AG04449 (cell line): ENCODE measurements around the gene KRT84.

ENCODE experiments used
- CTCF ChIA-PET: fragments of 350-600 bp; formaldehyde crosslinking; extraction: SDS; loops from one replicate; lab custom pipeline; 2021; ENCODE audit warnings: antibody characterized with exemption; lab: Yijun Ruan, JAX
- POLR2A ChIA-PET: fragments of 400-600, 350-600 bp; formaldehyde crosslinking; extraction: SDS; loops from one replicate; lab custom pipeline; 2020; ENCODE audit warnings: antibody characterized with exemption, inconsistent platforms; lab: Yijun Ruan, JAX
- DNase-seq: peaks from one replicate; pipeline ENCODE4 v3.0.0-alpha.2; 2010; ENCODE audit warnings: low read depth, low spot score
- H3K4me3 ChIP-seq: 2 replicates; pipeline ENCODE4 v1.5.1; 2011; ENCODE audit warnings: low read depth, mild to moderate bottlenecking, control low read depth, low read length
- CTCF ChIP-seq: IDR thresholded peaks from one replicate; pipeline ENCODE4 v1.5.1; 2011; ENCODE audit warnings: mild to moderate bottlenecking, moderate library complexity, low read length, control low read depth, inconsistent platforms; ENCODE audit not compliant: insufficient read depth; ENCODE audit errors: missing control alignments

KRT84 gene

GRCh38 chr12:52404951-52405350, 19.5 kb upstream of the KRT84 start:
- H3K4me3 ChIP-seq = no peak overlapping the region
- TF ChIP-seq CTCF = no peak
- ChIA-PET CTCF (interaction anchor here (0.8 to 1.5 kb wide), 2 partner anchors 9 to 21 kb away, joined by 3 read pairs; no protein-coding TSS in a partner anchor), POLR2A (no interaction called here)
- DNase-seq = no peak

- no peak overlapping the region for H3K4me3 ChIP-seq
- no peak for TF ChIP-seq CTCF
- ChIA-PET CTCF (interaction anchor here (0.7 to 1.8 kb wide), 5 partner anchors 12 to 481 kb away, joined by 3 to 6 read pairs (median 3); no protein-coding TSS in a partner anchor), POLR2A (no interaction called here)
- DNase-seq = no peak
Measured at GRCh38 chr12:52403561-52403960, 18.1 kb upstream of the KRT84 start.

GRCh38 chr12:52402873-52403540, 17.6 kb upstream of the KRT84 start:
- ChIA-PET POLR2A (no interaction called here), CTCF (interaction anchor here (0.7 to 1.8 kb wide), 4 partner anchors 12 to 482 kb away, joined by 3 to 6 read pairs (median 4); no protein-coding TSS in a partner anchor)
- no peak for DNase-seq
- no peak overlapping the region for H3K4me3 ChIP-seq
- TF ChIP-seq CTCF = no peak

GRCh38 chr12:52402377-52402776, 16.9 kb upstream of the KRT84 start:
- ChIA-PET CTCF (interaction anchor here (1.1 to 1.5 kb wide), 2 partner anchors 105 to 477 kb away, joined by 3 to 5 read pairs; no protein-coding TSS in a partner anchor), POLR2A (no interaction called here)
- no peak overlapping the region for H3K4me3 ChIP-seq
- no peak for DNase-seq
- no peak for TF ChIP-seq CTCF

GRCh38 chr12:52401926-52402325, 16.5 kb upstream of the KRT84 start:
- H3K4me3 ChIP-seq = no peak overlapping the region
- ChIA-PET POLR2A (no interaction called here), CTCF (interaction anchor here (1.0 to 1.5 kb wide), 4 partner anchors 10 to 482 kb away, joined by 3 to 6 read pairs (median 4); no protein-coding TSS in a partner anchor)
- no peak for TF ChIP-seq CTCF
- no peak for DNase-seq

GRCh38 chr12:52401526-52401925, 16.1 kb upstream of the KRT84 start:
- CTCF ChIA-PET = interaction anchor here (1.0 to 1.5 kb wide), 4 partner anchors 10 to 483 kb away, joined by 3 to 6 read pairs (median 4); no protein-coding TSS in a partner anchor
- POLR2A ChIA-PET = no interaction called here
- DNase-seq = no peak
- no peak for TF ChIP-seq CTCF
- no peak overlapping the region for H3K4me3 ChIP-seq
